ENCODE measurements around the gene PTPA. TPM values are rescaled to one million over a fixed set of nuclear protein-coding genes. Genes with fewer than 3 reads are reported as not detected.
"Not testable (repeated sequence)": the region's sequence is repeated elsewhere in the genome, so short reads cannot be mapped to it uniquely, and the experiment has no call there.

PTPA gene
- total RNA-seq, 1 donor from 2014 or later: 39.5 TPM

DNA sequence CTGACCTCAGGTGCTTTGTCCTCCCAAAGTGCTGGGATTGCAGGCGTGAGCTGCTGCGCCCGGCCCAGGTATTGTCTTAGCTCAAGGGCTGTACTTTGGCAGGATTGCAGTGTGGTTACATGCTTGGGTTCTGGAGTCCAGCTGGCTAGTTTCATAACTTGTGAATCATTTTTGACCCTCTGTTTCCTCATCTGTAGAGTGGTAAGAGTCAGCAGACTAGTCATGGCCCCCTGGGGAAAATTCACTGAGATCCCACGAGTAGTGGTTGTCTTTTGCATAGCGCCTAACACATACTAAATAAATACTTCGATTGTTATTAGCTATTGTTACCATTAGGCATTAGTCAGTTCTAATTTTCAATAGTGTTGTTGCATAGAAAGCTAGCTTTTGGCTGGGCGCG, 14.3 kb downstream of the PTPA start:
- peak; percentile 88 for DNase-seq (ENCODE audit: low read depth)
- peak; percentile 83 for FAIRE-seq
- Histone ChIP-seq H3K27me3 (ENCODE audit: control insufficient read depth, insufficient read depth, low read length) (no peaks in the 10 kb centered on the region), H3K36me3 (ENCODE audit: control insufficient read depth, insufficient read depth, low read length) (peaks cover 15% of the 10 kb centered on the region), H3K4me3 (ENCODE audit: low read depth, low read length) (no peak overlapping the region)
- no peak for TF ChIP-seq CTCF (IDR thresholded peaks at IDR 0.05; ENCODE audit: insufficient read depth, low read length, severe bottlenecking)

DNA sequence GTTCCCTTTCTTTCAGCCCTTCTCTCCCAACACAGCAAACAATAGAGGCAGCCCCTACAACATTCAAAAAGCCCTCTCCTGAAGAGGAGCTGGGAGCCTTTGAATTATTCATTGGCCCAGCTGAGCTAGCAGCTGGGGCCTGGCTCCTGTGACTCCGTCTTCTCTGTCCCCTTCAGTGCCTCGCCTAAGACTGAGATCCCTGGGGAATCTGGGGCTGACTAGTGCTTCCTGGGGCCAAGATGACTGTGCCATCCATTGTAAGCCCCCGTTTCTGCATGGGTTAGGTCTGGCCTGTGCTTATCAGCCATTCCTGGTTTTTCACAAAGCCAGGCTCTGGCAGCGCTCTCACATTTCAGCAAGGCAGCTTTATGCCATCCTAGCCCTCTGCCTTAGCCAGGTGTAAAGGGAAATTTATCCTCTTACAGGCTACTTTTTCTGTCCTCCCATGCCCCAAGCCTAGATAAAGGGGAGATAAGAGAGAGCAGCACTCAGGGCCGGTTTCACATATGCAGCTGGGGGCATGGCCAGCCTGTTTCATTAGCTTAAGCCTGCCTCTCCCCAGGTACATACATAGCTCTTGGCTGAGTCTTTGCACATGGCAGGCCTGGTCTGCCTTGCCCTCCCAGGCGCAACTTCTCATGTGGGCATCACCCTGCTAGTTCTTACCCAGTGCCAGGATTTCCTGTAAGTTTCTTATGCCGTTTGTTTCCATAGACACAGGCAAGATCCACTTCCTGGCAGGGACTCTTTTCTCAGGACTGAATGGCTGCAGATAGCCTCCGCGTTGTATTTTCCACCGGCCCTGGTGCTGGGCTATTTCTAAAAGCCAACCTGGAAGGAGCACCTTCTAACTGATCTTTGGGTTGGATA, 15.8 kb downstream of the PTPA start:
- no peak overlapping the region for H3K4me3 ChIP-seq (ENCODE audit: low read depth, low read length)
- H3K36me3 ChIP-seq (ENCODE audit: control insufficient read depth, insufficient read depth, low read length): peaks cover 9% of the 10 kb centered on the region
- FAIRE-seq (no peak), DNase-seq (ENCODE audit: low read depth) (no peak)
- H3K27me3 ChIP-seq (ENCODE audit: control insufficient read depth, insufficient read depth, low read length): no peaks in the 10 kb centered on the region
- TF ChIP-seq CTCF (IDR thresholded peaks at IDR 0.05; ENCODE audit: insufficient read depth, low read length, severe bottlenecking): no peak

DNA sequence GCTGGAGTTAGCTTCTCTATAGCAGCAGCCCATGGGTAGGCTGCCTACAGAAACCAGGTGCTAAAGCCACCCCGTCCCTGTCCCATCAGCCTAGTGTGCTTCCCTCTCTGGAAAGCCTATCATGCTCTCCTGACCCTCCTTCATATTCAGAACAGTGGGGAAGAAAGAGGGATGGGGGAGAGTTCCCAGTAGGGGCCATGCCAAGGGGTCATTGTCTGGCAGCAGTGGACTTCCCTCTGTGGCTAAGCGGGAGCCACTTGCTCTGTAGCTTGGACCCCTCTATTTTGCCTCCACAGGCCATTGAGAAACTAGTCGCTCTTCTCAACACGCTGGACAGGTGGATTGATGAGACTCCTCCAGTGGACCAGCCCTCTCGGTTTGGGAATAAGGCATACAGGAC, 17.5 kb downstream of the PTPA start:
- peaks cover 15% of the 10 kb centered on the region for H3K36me3 ChIP-seq (ENCODE audit: control insufficient read depth, insufficient read depth, low read length)
- TF ChIP-seq CTCF (IDR thresholded peaks at IDR 0.05; ENCODE audit: insufficient read depth, low read length, severe bottlenecking): no peak
- no peaks in the 10 kb centered on the region for H3K27me3 ChIP-seq (ENCODE audit: control insufficient read depth, insufficient read depth, low read length)
- FAIRE-seq (no peak), DNase-seq (ENCODE audit: low read depth) (no peak)
- no peak overlapping the region for H3K4me3 ChIP-seq (ENCODE audit: low read depth, low read length)

DNA sequence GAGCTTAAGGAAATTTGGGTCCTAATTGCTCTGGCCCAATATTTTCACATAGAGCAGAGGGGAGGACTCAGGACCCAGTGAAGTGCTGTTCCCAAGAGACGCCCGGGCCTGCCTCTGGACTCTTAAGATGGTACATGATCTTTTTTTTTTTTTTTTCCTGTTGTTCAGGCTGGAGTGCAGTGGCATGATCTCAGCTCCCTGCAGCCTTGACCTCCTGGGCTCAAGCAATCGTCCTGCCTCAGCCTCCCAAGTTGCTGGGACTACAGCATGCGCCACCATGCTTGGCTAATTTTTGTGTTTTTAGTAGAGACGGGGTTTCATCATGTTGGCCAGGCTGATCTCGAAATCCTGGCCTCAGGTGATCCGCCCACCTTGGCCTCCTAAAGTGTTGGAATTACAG, 19.1 kb downstream of the PTPA start:
- not testable (repeated sequence) for H3K4me3 ChIP-seq (ENCODE audit: low read depth, low read length); DNase-seq (ENCODE audit: low read depth); FAIRE-seq; H3K27me3 ChIP-seq (ENCODE audit: control insufficient read depth, insufficient read depth, low read length)
- peaks cover 16% of the 10 kb centered on the region for H3K36me3 ChIP-seq (ENCODE audit: control insufficient read depth, insufficient read depth, low read length)

GRCh38 chr9:129130791-129131190, 19.6 kb downstream of the PTPA start:
- TF ChIP-seq CTCF (IDR thresholded peaks at IDR 0.05; ENCODE audit: insufficient read depth, low read length, severe bottlenecking): no peak
- DNase-seq (ENCODE audit: low read depth): no peak
- no peak for FAIRE-seq
- Histone ChIP-seq H3K4me3 (ENCODE audit: low read depth, low read length) (no peak overlapping the region), H3K27me3 (ENCODE audit: control insufficient read depth, insufficient read depth, low read length) (no peaks in the 10 kb centered on the region), H3K36me3 (ENCODE audit: control insufficient read depth, insufficient read depth, low read length) (peaks cover 20% of the 10 kb centered on the region)

DNA sequence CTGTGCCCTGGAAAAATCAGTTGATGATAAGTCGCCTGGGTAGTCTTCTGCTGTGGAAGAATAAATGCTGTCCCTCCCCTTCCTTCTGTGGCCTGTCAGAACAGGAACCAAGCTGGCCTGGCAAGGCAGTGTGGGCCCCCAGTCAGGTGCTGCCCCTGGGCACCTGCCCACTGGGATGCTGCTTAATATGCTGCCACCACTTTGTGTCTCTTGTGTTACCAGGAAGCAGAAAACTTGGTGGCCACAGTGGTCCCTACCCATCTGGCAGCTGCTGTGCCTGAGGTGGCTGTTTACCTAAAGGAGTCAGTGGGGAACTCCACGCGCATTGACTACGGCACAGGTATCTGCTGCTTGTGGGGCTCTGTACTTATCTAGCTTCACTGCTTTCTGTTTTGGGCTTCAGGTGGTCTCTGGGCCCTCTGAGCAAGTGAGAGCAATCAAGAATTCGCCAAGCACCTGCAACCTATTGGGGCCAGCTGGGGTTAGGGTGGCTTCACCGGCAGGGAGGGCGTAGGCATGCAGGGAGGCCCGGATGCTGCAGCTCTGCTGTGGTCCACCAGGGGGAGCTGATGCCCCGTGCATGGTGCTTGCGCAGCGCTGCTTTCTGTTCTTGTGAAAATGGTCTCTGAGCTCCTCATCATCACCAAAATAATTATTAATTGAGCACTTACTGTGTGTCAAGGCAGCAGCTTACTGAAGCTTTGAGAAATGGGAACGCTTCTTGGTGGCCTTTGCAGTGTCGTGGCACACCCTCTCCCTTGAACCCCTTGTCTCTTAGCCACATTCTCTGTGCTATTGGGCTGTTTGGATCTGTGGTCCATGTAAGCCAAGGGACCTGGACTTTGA, 20.3 kb downstream of the PTPA start:
- FAIRE-seq (no peak), DNase-seq (ENCODE audit: low read depth) (peak; percentile 51)
- no peak overlapping the region for H3K4me3 ChIP-seq (ENCODE audit: low read depth, low read length)
- no peaks in the 10 kb centered on the region for H3K27me3 ChIP-seq (ENCODE audit: control insufficient read depth, insufficient read depth, low read length)
- peak; percentile 100 for TF ChIP-seq CTCF (IDR thresholded peaks at IDR 0.05; ENCODE audit: insufficient read depth, low read length, severe bottlenecking)
- peaks cover 21% of the 10 kb centered on the region for H3K36me3 ChIP-seq (ENCODE audit: control insufficient read depth, insufficient read depth, low read length)
